ENCODE results near the gene KXD1. TPM values are rescaled to one million over a fixed set of nuclear protein-coding genes. Genes with fewer than 3 reads are reported as not detected.

KXD1 gene
- total RNA-seq, 1 donor from 2014 or later, result 77.7 TPM

- DNase-seq (ENCODE audit: low spot score, unreplicated experiment), result no peak
- Mint-ChIP-seq H3K9me3 (ENCODE audit: low read depth) (no peaks in the 10 kb centered on the region), H3K27ac (no peak overlapping the region), H3K4me3 (ENCODE audit: low read depth) (no peak overlapping the region), H3K27me3 (peaks cover 11% of the 10 kb centered on the region), H3K36me3 (ENCODE audit: insufficient read depth) (peaks cover 2% of the 10 kb centered on the region), H3K4me1 (ENCODE audit: low read depth) (no peaks in the 10 kb centered on the region)
- TF ChIP-seq CTCF (IDR thresholded peaks at IDR 0.05; ENCODE audit: unreplicated experiment), result no peak
Measured at GRCh38 chr19:18580311-18580710, 22.6 kb downstream of the KXD1 start.

GRCh38 chr19:18586306-18586705 lies 28.6 kb downstream of the KXD1 start:
- Mint-ChIP-seq H3K4me1 (ENCODE audit: low read depth) (peaks cover 10% of the 10 kb centered on the region), H3K4me3 (ENCODE audit: low read depth) (no peak overlapping the region), H3K27ac (no peak overlapping the region), H3K9me3 (ENCODE audit: low read depth) (no peaks in the 10 kb centered on the region), H3K27me3 (peaks cover 19% of the 10 kb centered on the region), H3K36me3 (ENCODE audit: insufficient read depth) (peaks cover 2% of the 10 kb centered on the region)
- no peak for TF ChIP-seq CTCF (IDR thresholded peaks at IDR 0.05; ENCODE audit: unreplicated experiment)
- no peak for DNase-seq (ENCODE audit: low spot score, unreplicated experiment)

GRCh38 chr19:18587561-18587960 lies 29.9 kb downstream of the KXD1 start:
- Mint-ChIP-seq H3K36me3 (ENCODE audit: insufficient read depth) (peaks cover 2% of the 10 kb centered on the region), H3K9me3 (ENCODE audit: low read depth) (no peaks in the 10 kb centered on the region), H3K27ac (no peak overlapping the region), H3K4me3 (ENCODE audit: low read depth) (no peak overlapping the region), H3K27me3 (peaks cover 19% of the 10 kb centered on the region), H3K4me1 (ENCODE audit: low read depth) (peaks cover 10% of the 10 kb centered on the region)
- TF ChIP-seq CTCF (IDR thresholded peaks at IDR 0.05; ENCODE audit: unreplicated experiment), result no peak
- no peak for DNase-seq (ENCODE audit: low spot score, unreplicated experiment)

- H3K27ac Mint-ChIP-seq, result peak overlapping the region; percentile 94
- H3K27me3 Mint-ChIP-seq, result peaks cover 22% of the 10 kb centered on the region
- no peaks in the 10 kb centered on the region for H3K9me3 Mint-ChIP-seq (ENCODE audit: low read depth)
- H3K36me3 Mint-ChIP-seq (ENCODE audit: insufficient read depth), result peaks cover 2% of the 10 kb centered on the region
- TF ChIP-seq CTCF (IDR thresholded peaks at IDR 0.05; ENCODE audit: unreplicated experiment), result no peak
- H3K4me3 Mint-ChIP-seq (ENCODE audit: low read depth), result peak overlapping the region; percentile 78
- peaks cover 10% of the 10 kb centered on the region for H3K4me1 Mint-ChIP-seq (ENCODE audit: low read depth)
- DNase-seq (ENCODE audit: low spot score, unreplicated experiment), result no peak
Measured at GRCh38 chr19:18587962-18588610, 30.4 kb downstream of the KXD1 start.

GRCh38 chr19:18588611-18589379 lies 31.1 kb downstream of the KXD1 start, which contains the start of gene REX1BD:
Gene REX1BD (plus strand): TSS chr19:18588798. CDS start chr19:18588802, 4 bp downstream.
- Mint-ChIP-seq H3K4me1 (ENCODE audit: low read depth) (peaks cover 13% of the 10 kb centered on the region), H3K36me3 (ENCODE audit: insufficient read depth) (peaks cover 2% of the 10 kb centered on the region), H3K27ac (peak within 1 kb of the TSS; percentile 94), H3K4me3 (ENCODE audit: low read depth) (peak within 1 kb of the TSS; percentile 78), H3K9me3 (ENCODE audit: low read depth) (no peaks in the 10 kb centered on the region), H3K27me3 (peaks cover 26% of the 10 kb centered on the region)
- TF ChIP-seq CTCF (IDR thresholded peaks at IDR 0.05; ENCODE audit: unreplicated experiment), result peak; percentile 97
- DNase-seq (ENCODE audit: low spot score, unreplicated experiment), result peak; percentile 72

Data from progenitor cell of endocrine pancreas (in vitro differentiated cells).